Measurements from ENCODE around the gene OTOGL. TPM values are rescaled to one million over a fixed set of nuclear protein-coding genes. Genes with fewer than 3 reads are reported as not detected.
"Not testable (repeated sequence)": the region's sequence is repeated elsewhere in the genome, so short reads cannot be mapped to it uniquely, and the experiment has no call there.

Gene OTOGL
- total and polyA plus RNA-seq, 4 donors, result 0.54 to 0.99 (median 0.57) TPM

- 55% methylated on average over 2 of the region's 2 CpGs for WGBS (ENCODE audit: insufficient coverage)
- Histone ChIP-seq H3K9me3 (ENCODE audit: control insufficient read depth, insufficient read depth, low read length) (no peaks in the 10 kb centered on the region), H3K4me3 (ENCODE audit: low read depth, low read length) (no peak overlapping the region), H3K27me3 (ENCODE audit: control insufficient read depth, insufficient read depth, low read length) (no peaks in the 10 kb centered on the region), H3K27ac (ENCODE audit: low read depth, low read length) (no peak overlapping the region), H3K36me3 (ENCODE audit: control insufficient read depth, insufficient read depth, low read length) (no peaks in the 10 kb centered on the region), H3K4me1 (ENCODE audit: control insufficient read depth, insufficient read depth, low read length) (no peaks in the 10 kb centered on the region)
- peak in 1 of 6 donors; percentile 36 for DNase-seq (ENCODE audit: low read depth in 4 of 6, low spot score in 6 of 6)
These were observed 19.4 kb downstream of the OTOGL start for GRCh38 chr12:80118565-80119324.

DNA sequence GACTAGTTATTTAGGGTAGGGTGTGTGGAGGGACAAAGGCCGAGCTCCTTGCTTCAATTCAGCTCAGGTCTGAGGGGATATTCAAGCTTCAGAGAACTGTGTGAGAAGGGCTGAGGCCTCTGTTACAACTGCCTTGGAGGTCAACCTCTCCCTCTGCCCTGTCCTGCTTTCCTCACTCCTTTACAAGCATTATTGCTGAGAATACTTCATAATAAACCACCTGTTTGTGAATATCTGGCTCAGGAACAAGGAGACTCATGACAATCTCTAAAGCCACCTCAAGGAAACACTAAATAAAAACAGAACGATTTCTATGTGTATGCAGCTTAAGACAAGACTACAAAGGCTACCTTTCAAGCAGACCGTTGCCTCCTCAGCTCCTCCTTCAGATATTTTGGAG lies 21.7 kb downstream of the OTOGL start:
- 83% methylated on average over 3 of the region's 3 CpGs for WGBS (ENCODE audit: insufficient coverage)
- Histone ChIP-seq H3K4me3 (ENCODE audit: low read depth, low read length) (no peak overlapping the region), H3K27ac (ENCODE audit: low read depth, low read length) (no peak overlapping the region), H3K36me3 (ENCODE audit: control insufficient read depth, insufficient read depth, low read length) (no peaks in the 10 kb centered on the region), H3K9me3 (ENCODE audit: control insufficient read depth, insufficient read depth, low read length) (no peaks in the 10 kb centered on the region), H3K27me3 (ENCODE audit: control insufficient read depth, insufficient read depth, low read length) (no peaks in the 10 kb centered on the region), H3K4me1 (ENCODE audit: control insufficient read depth, insufficient read depth, low read length) (no peaks in the 10 kb centered on the region)
- DNase-seq (ENCODE audit: low read depth in 4 of 6, low spot score in 6 of 6), result no peak

- no peak overlapping the region for H3K27ac ChIP-seq (ENCODE audit: low read depth, low read length)
- WGBS (ENCODE audit: insufficient coverage), result no CpG with 5 or more reads among the region's 3 CpGs
- no peak overlapping the region for H3K4me3 ChIP-seq (ENCODE audit: low read depth, low read length)
- DNase-seq (ENCODE audit: low read depth in 4 of 6, low spot score in 6 of 6), result no peak
- no peaks in the 10 kb centered on the region for H3K36me3 ChIP-seq (ENCODE audit: control insufficient read depth, insufficient read depth, low read length)
- no peaks in the 10 kb centered on the region for H3K4me1 ChIP-seq (ENCODE audit: control insufficient read depth, insufficient read depth, low read length)
- H3K9me3 ChIP-seq (ENCODE audit: control insufficient read depth, insufficient read depth, low read length), result no peaks in the 10 kb centered on the region
- H3K27me3 ChIP-seq (ENCODE audit: control insufficient read depth, insufficient read depth, low read length), result no peaks in the 10 kb centered on the region
These were observed 22.3 kb downstream of the OTOGL start for GRCh38 chr12:80121661-80122060.

DNA sequence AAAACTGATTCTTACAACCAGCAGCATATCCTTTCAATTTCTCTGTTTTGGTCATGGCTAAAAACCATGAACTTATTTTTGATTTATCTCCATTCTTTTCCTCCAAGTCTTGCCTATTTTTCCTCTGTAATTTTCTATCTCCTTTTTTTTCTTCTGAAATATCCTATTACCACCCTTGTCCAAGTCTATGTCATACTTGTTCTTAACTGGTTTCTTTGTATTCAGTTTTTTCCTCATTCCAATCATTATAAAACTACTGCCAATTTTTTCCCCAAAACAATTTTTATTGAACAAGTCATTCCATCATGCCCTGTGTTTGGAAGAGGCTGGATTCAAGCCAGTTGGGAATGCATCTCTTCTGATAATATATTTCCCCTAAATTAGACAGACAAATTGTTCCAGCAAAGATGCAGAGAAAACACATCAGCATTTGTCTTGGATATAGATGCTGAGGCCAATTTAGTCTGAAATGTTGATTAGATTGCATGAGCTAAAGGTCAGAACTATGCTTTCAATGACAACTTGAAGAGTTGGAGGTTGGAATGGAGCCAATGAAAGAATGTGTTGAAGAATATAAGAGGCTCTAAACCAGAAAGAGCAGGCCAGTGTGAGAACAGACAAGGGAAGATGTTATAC lies 30.7 kb downstream of the OTOGL start:
- no peaks in the 10 kb centered on the region for H3K27me3 ChIP-seq (ENCODE audit: control insufficient read depth, insufficient read depth, low read length)
- peak in 2 of 6 donors; percentile 16 to 22 for DNase-seq (ENCODE audit: low read depth in 4 of 6, low spot score in 6 of 6)
- H3K36me3 ChIP-seq (ENCODE audit: control insufficient read depth, insufficient read depth, low read length), result no peaks in the 10 kb centered on the region
- H3K27ac ChIP-seq (ENCODE audit: low read depth, low read length), result no peak overlapping the region
- no peaks in the 10 kb centered on the region for H3K9me3 ChIP-seq (ENCODE audit: control insufficient read depth, insufficient read depth, low read length)
- no peaks in the 10 kb centered on the region for H3K4me1 ChIP-seq (ENCODE audit: control insufficient read depth, insufficient read depth, low read length)
- no peak overlapping the region for H3K4me3 ChIP-seq (ENCODE audit: low read depth, low read length)

GRCh38 chr12:80135624-80136023 lies 36.3 kb downstream of the OTOGL start:
- Histone ChIP-seq H3K27me3 (ENCODE audit: control insufficient read depth, insufficient read depth, low read length) (no peaks in the 10 kb centered on the region), H3K4me3 (ENCODE audit: low read depth, low read length) (no peak overlapping the region), H3K27ac (ENCODE audit: low read depth, low read length) (no peak overlapping the region), H3K36me3 (ENCODE audit: control insufficient read depth, insufficient read depth, low read length) (no peaks in the 10 kb centered on the region), H3K4me1 (ENCODE audit: control insufficient read depth, insufficient read depth, low read length) (no peaks in the 10 kb centered on the region), H3K9me3 (ENCODE audit: control insufficient read depth, insufficient read depth, low read length) (no peaks in the 10 kb centered on the region)
- DNase-seq (ENCODE audit: low read depth in 4 of 6, low spot score in 6 of 6), result no peak
- 100% methylated on average over 2 of the region's 3 CpGs for WGBS (ENCODE audit: insufficient coverage)

DNA sequence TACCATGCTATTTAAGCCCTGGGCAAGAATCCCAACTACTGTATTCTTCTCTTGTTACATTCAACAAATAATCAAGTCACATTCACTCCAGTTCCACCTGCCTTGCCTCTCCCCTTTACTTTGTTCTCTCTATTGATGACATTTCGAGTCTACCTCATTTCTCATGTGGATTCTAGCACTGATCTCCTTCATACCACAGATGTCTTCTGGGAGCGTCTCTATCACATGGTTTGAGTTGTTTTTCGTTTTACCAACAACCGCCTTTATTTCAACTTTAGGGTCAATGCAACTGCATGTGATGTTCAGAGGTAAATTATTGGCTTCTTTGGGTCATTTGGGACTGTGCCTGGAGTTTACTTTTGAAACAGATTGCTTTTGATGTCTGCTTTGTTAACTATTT lies 40.7 kb downstream of the OTOGL start:
- H3K27me3 ChIP-seq (ENCODE audit: control insufficient read depth, insufficient read depth, low read length), result no peaks in the 10 kb centered on the region
- no peak overlapping the region for H3K4me3 ChIP-seq (ENCODE audit: low read depth, low read length)
- no peaks in the 10 kb centered on the region for H3K36me3 ChIP-seq (ENCODE audit: control insufficient read depth, insufficient read depth, low read length)
- 86% methylated on average over 1 of the region's 4 CpGs for WGBS (ENCODE audit: insufficient coverage)
- H3K27ac ChIP-seq (ENCODE audit: low read depth, low read length), result no peak overlapping the region
- no peaks in the 10 kb centered on the region for H3K9me3 ChIP-seq (ENCODE audit: control insufficient read depth, insufficient read depth, low read length)
- no peaks in the 10 kb centered on the region for H3K4me1 ChIP-seq (ENCODE audit: control insufficient read depth, insufficient read depth, low read length)
- no peak for DNase-seq (ENCODE audit: low read depth in 4 of 6, low spot score in 6 of 6)

DNA sequence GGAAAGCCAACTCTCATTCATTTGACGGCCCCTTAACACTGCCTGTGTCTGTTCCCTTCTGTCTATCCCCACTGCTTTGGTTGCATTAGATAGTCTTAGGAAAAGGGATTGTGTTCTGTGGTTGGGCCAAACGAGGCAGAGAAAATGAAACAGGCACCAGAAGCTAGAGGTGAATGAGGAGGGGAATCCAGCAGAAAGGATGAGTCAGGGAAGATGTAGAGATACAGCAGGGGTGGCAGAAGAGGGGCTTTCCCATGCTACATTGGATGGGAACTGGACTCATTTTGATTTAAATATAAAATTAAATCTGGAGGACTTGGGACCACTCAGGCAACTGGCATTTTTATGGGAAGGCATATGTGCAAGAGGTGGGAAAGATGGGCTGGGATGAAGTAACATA lies 43.3 kb downstream of the OTOGL start:
- WGBS (ENCODE audit: insufficient coverage), result 59% methylated on average over 1 of the region's 2 CpGs
- H3K27me3 ChIP-seq (ENCODE audit: control insufficient read depth, insufficient read depth, low read length), result no peaks in the 10 kb centered on the region
- no peaks in the 10 kb centered on the region for H3K36me3 ChIP-seq (ENCODE audit: control insufficient read depth, insufficient read depth, low read length)
- no peaks in the 10 kb centered on the region for H3K9me3 ChIP-seq (ENCODE audit: control insufficient read depth, insufficient read depth, low read length)
- H3K27ac ChIP-seq (ENCODE audit: low read depth, low read length), result no peak overlapping the region
- H3K4me3 ChIP-seq (ENCODE audit: low read depth, low read length), result no peak overlapping the region
- no peak for DNase-seq (ENCODE audit: low read depth in 4 of 6, low spot score in 6 of 6)
- no peaks in the 10 kb centered on the region for H3K4me1 ChIP-seq (ENCODE audit: control insufficient read depth, insufficient read depth, low read length)

GRCh38 chr12:80143537-80143936 lies 44.2 kb downstream of the OTOGL start:
- H3K9me3 ChIP-seq (ENCODE audit: control insufficient read depth, insufficient read depth, low read length), result no peaks in the 10 kb centered on the region
- no peak overlapping the region for H3K4me3 ChIP-seq (ENCODE audit: low read depth, low read length)
- WGBS (ENCODE audit: insufficient coverage), result 75% methylated on average over 3 of the region's 4 CpGs

GRCh38 chr12:80149547-80150313 lies 50.4 kb downstream of the OTOGL start:
- not testable (repeated sequence) for H3K36me3 ChIP-seq (ENCODE audit: control insufficient read depth, insufficient read depth, low read length); H3K27me3 ChIP-seq (ENCODE audit: control insufficient read depth, insufficient read depth, low read length)
- 95% methylated on average over 6 of the region's 26 CpGs for WGBS (ENCODE audit: insufficient coverage)

More at GRCh38 chr12:80143537-80143936, 44.2 kb downstream of the OTOGL start:
- Histone ChIP-seq H3K27ac (ENCODE audit: low read depth, low read length) (no peak overlapping the region), H3K4me1 (ENCODE audit: control insufficient read depth, insufficient read depth, low read length) (no peaks in the 10 kb centered on the region), H3K36me3 (ENCODE audit: control insufficient read depth, insufficient read depth, low read length) (no peaks in the 10 kb centered on the region), H3K27me3 (ENCODE audit: control insufficient read depth, insufficient read depth, low read length) (no peaks in the 10 kb centered on the region)
- DNase-seq (ENCODE audit: low read depth in 4 of 6, low spot score in 6 of 6), result no peak

More at GRCh38 chr12:80149547-80150313, 50.4 kb downstream of the OTOGL start:
- not testable (repeated sequence) for H3K27ac ChIP-seq (ENCODE audit: low read depth, low read length); H3K9me3 ChIP-seq (ENCODE audit: control insufficient read depth, insufficient read depth, low read length); H3K4me1 ChIP-seq (ENCODE audit: control insufficient read depth, insufficient read depth, low read length); H3K4me3 ChIP-seq (ENCODE audit: low read depth, low read length); DNase-seq (ENCODE audit: low read depth in 4 of 6, low spot score in 6 of 6)
